ENCODE data around the gene PPM1D. TPM values are rescaled to one million over a fixed set of nuclear protein-coding genes. Genes with fewer than 3 reads are reported as not detected.
"Not testable (repeated sequence)": the region's sequence is repeated elsewhere in the genome, so short reads cannot be mapped to it uniquely, and the experiment has no call there.

Gene PPM1D
- total RNA-seq, 4 donors from 2014 or later = 10.1 to 17.3 (median 12.3) TPM

- Histone ChIP-seq H3K9me3 (no peaks in the 10 kb centered on the region), H3K4me3 (no peak overlapping the region), H3K4me1 (peaks cover 0 to 18% (median 5%) of the 10 kb centered on the region in 3 donors), H3K27me3 (no peaks in the 10 kb centered on the region), H3K27ac (no peak overlapping the region), H3K36me3 (no peaks in the 10 kb centered on the region)
- no peak for ATAC-seq
- no peak for TF ChIP-seq POLR2AphosphoS5 (IDR thresholded peaks at IDR 0.05)
- no peak for TF ChIP-seq CTCF (IDR thresholded peaks at IDR 0.05)
- no peak for TF ChIP-seq EP300 (IDR thresholded peaks at IDR 0.05)
- TF ChIP-seq POLR2A (IDR thresholded peaks at IDR 0.05) = no peak
Observed at GRCh38 chr17:60583008-60583407, 17.0 kb upstream of the PPM1D start.

DNA sequence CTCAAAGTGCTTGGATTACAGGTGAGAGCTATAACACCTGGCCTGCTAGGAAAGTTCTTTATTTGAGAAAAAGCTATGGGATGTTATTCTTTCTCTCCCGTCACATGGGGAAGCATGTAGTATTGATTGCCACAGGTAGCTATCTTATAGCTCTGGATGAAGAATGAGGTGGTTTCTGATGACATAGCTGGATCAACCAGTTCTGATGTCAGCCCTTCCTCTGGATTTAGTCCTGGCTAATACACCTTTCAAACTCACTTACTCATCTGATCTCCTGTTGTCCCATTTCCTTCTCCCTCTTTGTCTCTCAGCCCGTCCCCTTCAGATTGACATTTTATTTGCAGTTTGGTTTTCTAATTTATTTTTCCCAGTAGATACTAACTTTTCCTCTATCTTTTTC lies 14.1 kb upstream of the PPM1D start:
- 70 to 100% methylated on average over 1 to 2 of the region's 2 CpGs for WGBS, 2 donors (ENCODE audit: low coverage in 1 of 2)
- H3K4me3 ChIP-seq = no peak overlapping the region
- no peak for ATAC-seq

GRCh38 chr17:60586288-60586974 lies 13.6 kb upstream of the PPM1D start:
- H3K4me1 ChIP-seq = no peaks in the 10 kb centered on the region
- no peak overlapping the region for H3K27ac ChIP-seq
- no peaks in the 10 kb centered on the region for H3K9me3 ChIP-seq
- H3K4me3 ChIP-seq = no peak overlapping the region
- 67 to 69% methylated on average over 3 of the region's 3 CpGs for WGBS, 2 donors (ENCODE audit: low coverage in 1 of 2)
- H3K36me3 ChIP-seq = no peaks in the 10 kb centered on the region
- TF ChIP-seq EP300 (IDR thresholded peaks at IDR 0.05) (no peak), POLR2A (IDR thresholded peaks at IDR 0.05) (no peak), POLR2AphosphoS5 (IDR thresholded peaks at IDR 0.05) (no peak), CTCF (IDR thresholded peaks at IDR 0.05) (no peak)
- ATAC-seq = no peak
- no peaks in the 10 kb centered on the region for H3K27me3 ChIP-seq

More for the DNA sequence above, 14.1 kb upstream of the PPM1D start:
- Histone ChIP-seq H3K36me3 (no peaks in the 10 kb centered on the region), H3K9me3 (no peaks in the 10 kb centered on the region), H3K27me3 (no peaks in the 10 kb centered on the region), H3K4me1 (no peaks in the 10 kb centered on the region), H3K27ac (no peak overlapping the region)
- no peak for TF ChIP-seq POLR2A (IDR thresholded peaks at IDR 0.05)
- no peak for TF ChIP-seq EP300 (IDR thresholded peaks at IDR 0.05)
- TF ChIP-seq CTCF (IDR thresholded peaks at IDR 0.05) = no peak
- no peak for TF ChIP-seq POLR2AphosphoS5 (IDR thresholded peaks at IDR 0.05)

DNA sequence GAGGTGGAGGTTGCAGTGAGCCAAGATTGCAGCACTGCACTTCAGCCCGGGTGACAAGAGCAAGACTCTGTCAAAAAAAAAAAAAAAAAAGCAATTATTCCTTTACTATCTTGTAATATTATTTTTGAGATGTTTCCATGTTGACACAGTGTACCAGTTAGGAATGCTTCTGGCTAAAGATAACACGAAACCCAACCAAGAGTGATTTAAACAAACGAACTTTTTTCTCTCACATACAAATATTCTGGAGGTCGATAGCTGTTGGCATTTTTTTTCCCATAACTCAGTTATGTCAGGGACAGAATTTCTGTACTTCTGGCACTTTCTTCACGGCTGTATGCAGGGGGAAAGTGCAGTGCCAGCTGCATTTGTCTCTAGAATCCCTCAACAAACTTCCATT lies 9.9 kb upstream of the PPM1D start:
- no peaks in the 10 kb centered on the region for H3K4me1 ChIP-seq
- TF ChIP-seq EP300 (IDR thresholded peaks at IDR 0.05) (no peak), POLR2AphosphoS5 (IDR thresholded peaks at IDR 0.05) (no peak), CTCF (IDR thresholded peaks at IDR 0.05) (no peak), POLR2A (IDR thresholded peaks at IDR 0.05) (no peak)
- no peak overlapping the region for H3K4me3 ChIP-seq
- H3K9me3 ChIP-seq = no peaks in the 10 kb centered on the region
- no peak overlapping the region for H3K27ac ChIP-seq
- H3K36me3 ChIP-seq = no peaks in the 10 kb centered on the region
- H3K27me3 ChIP-seq = no peaks in the 10 kb centered on the region
- ATAC-seq = no peak
- 28 to 48% methylated on average over 5 of the region's 5 CpGs for WGBS, 2 donors (ENCODE audit: low coverage in 1 of 2)

DNA sequence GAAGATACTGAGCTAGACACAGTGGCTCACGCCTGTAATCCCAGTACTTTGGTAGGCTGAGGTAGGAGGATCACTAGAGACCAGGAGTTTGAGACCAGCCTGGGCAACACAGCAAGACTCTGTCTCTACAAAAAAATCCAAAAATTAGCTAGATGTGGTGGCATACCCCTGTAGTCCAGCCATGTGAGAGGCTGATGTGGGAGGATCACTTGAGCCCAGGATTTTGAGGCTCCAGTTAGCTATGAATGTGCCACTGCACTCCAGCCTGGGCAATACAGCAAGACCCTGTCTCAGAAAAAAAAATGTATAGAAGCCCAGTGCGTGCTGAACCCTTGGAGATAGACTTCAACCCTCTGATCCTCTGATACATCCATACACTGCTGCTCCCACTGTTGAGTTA lies 7.2 kb upstream of the PPM1D start:
- Histone ChIP-seq H3K9me3 (no peaks in the 10 kb centered on the region), H3K4me3 (no peak overlapping the region), H3K4me1 (no peaks in the 10 kb centered on the region), H3K27me3 (no peaks in the 10 kb centered on the region), H3K27ac (no peak overlapping the region), H3K36me3 (no peaks in the 10 kb centered on the region)
- WGBS, 2 donors (ENCODE audit: low coverage in 1 of 2) = 92 to 100% methylated on average over 1 to 2 of the region's 2 CpGs
- no peak for TF ChIP-seq CTCF (IDR thresholded peaks at IDR 0.05)
- no peak for TF ChIP-seq EP300 (IDR thresholded peaks at IDR 0.05)
- no peak for TF ChIP-seq POLR2A (IDR thresholded peaks at IDR 0.05)
- no peak for TF ChIP-seq POLR2AphosphoS5 (IDR thresholded peaks at IDR 0.05)
- ATAC-seq = no peak

- WGBS, 2 donors (ENCODE audit: low coverage in 1 of 2) = 67 to 79% methylated on average over 7 to 8 of the region's 9 CpGs
- H3K9me3 ChIP-seq, H3K27ac ChIP-seq, H3K27me3 ChIP-seq, ATAC-seq, H3K4me1 ChIP-seq, H3K36me3 ChIP-seq, H3K4me3 ChIP-seq: not testable (repeated sequence)
Observed at GRCh38 chr17:60593441-60594036, 6.5 kb upstream of the PPM1D start.

- peaks cover 0 to 14% (median 5%) of the 10 kb centered on the region in 3 donors for H3K4me1 ChIP-seq
- H3K36me3 ChIP-seq, H3K9me3 ChIP-seq, H3K4me3 ChIP-seq, H3K27ac ChIP-seq, H3K27me3 ChIP-seq, ATAC-seq: not testable (repeated sequence)
- 90 to 94% methylated on average over 2 to 4 of the region's 7 CpGs for WGBS, 2 donors (ENCODE audit: low coverage in 1 of 2)
Observed at GRCh38 chr17:60594170-60594569, 5.8 kb upstream of the PPM1D start.
